NCI-H1092 (cell line): ENCODE results near the gene PPM1N.
A peak's percentile ranks its signal among the peaks of the same experiment; 100 is the strongest.

Experiments
- DNase-seq: peaks from one replicate; lab custom pipeline; 2025; lab: John Stamatoyannopoulos, UW

The PPM1N gene

GRCh38 chr19:45492627-45493470 is 5.4 kb upstream of the PPM1N start:
- DNase-seq = no peak

GRCh38 chr19:45494261-45494916 is 3.9 kb upstream of the PPM1N start:
- no peak for DNase-seq

GRCh38 chr19:45495178-45495577 is 3.1 kb upstream of the PPM1N start:
- no peak for DNase-seq

GRCh38 chr19:45496349-45496953 is 1.8 kb upstream of the PPM1N start:
- DNase-seq = no peak

- no peak for DNase-seq
These were observed 452 bp upstream of the PPM1N start for GRCh38 chr19:45497791-45498190.

GRCh38 chr19:45499196-45500180 is 1.2 kb downstream of the PPM1N start:
- DNase-seq = no peak

- DNase-seq = no peak
These were observed 2.9 kb downstream of the PPM1N start for GRCh38 chr19:45500918-45501729.

GRCh38 chr19:45501730-45502014 is 3.4 kb downstream of the PPM1N start:
- no peak for DNase-seq

GRCh38 chr19:45502111-45502510 is 3.9 kb downstream of the PPM1N start:
- DNase-seq = no peak

- no peak for DNase-seq
These were observed 5.7 kb downstream of the PPM1N start for GRCh38 chr19:45503909-45504308.

- no peak for DNase-seq
These were observed 7.1 kb downstream of the PPM1N start for GRCh38 chr19:45505151-45505995.

GRCh38 chr19:45505996-45506245 is 7.7 kb downstream of the PPM1N start:
- DNase-seq = no peak

- peak; percentile 63 for DNase-seq
These were observed 8.2 kb downstream of the PPM1N start for GRCh38 chr19:45506246-45506988.

- DNase-seq = peak; percentile 16
These were observed 9.0 kb downstream of the PPM1N start, which contains the start of gene VASP for GRCh38 chr19:45506989-45507871. TSS of gene VASP (plus strand) at chr19:45507479. CDS start at chr19:45507772, 293 bp downstream.

- DNase-seq = no peak
These were observed 9.7 kb downstream of the PPM1N start for GRCh38 chr19:45507872-45508416.

- no peak for DNase-seq
These were observed 10.2 kb downstream of the PPM1N start for GRCh38 chr19:45508417-45508860.

GRCh38 chr19:45508861-45509691 is 10.8 kb downstream of the PPM1N start:
- no peak for DNase-seq

- DNase-seq = no peak
These were observed 11.4 kb downstream of the PPM1N start for GRCh38 chr19:45509692-45510015.
